Common myeloid progenitor, CD34-positive (primary cell): ENCODE data around the gene ANKRD6.
A peak's percentile ranks its signal among the peaks of the same experiment; 100 is the strongest.

Source experiments
- CTCF ChIA-PET: fragments of 350-600 bp; sonication (Branson Sonifier 250); formaldehyde crosslinking; loops from one replicate; lab custom pipeline; 2021; ENCODE audit warnings: antibody characterized with exemption; lab: Charles Lee
- POLR2A ChIA-PET: fragments of 350-600 bp; sonication (Branson Sonifier 250); formaldehyde crosslinking; loops from one replicate; lab custom pipeline; 2021; ENCODE audit warnings: antibody characterized with exemption; lab: Charles Lee
- DNase-seq, 3 donors: peaks; one replicate each; pipeline versions ENCODE4 v3.0.0 to v3.0.0-alpha.2; 2013
- H3K27ac ChIP-seq, 2 experiments: 1 replicate in 1 of 2; 2 replicates in 1 of 2; pipeline ENCODE4 v1.7.0; 2013; ENCODE audit warnings: inconsistent platforms in 2 of 2, low read length in 2 of 2, mild to moderate bottlenecking in 2 of 2, low read depth in 1 of 2, moderate library complexity in 1 of 2; ENCODE audit not compliant: severe bottlenecking in 2 of 2, insufficient read depth in 1 of 2, poor library complexity in 1 of 2
- H3K27me3 ChIP-seq, 5 experiments: replicated peaks in 2 of 5; 1 replicate in 3 of 5; 2 replicates in 2 of 5; pipeline versions ENCODE4 v1.6.1 to v1.7.0; 2013; ENCODE audit warnings: low read length in 4 of 5, mild to moderate bottlenecking in 2 of 5, moderate library complexity in 2 of 5, inconsistent platforms in 1 of 5; ENCODE audit not compliant: insufficient read depth in 5 of 5, control insufficient read depth in 4 of 5
- H3K36me3 ChIP-seq, 4 experiments: 1 replicate in 2 of 4; 2 replicates in 2 of 4; pipeline versions ENCODE4 v1.6.1 to v1.7.0; 2013; ENCODE audit warnings: low read length in 3 of 4, control low read depth in 1 of 4, mild to moderate bottlenecking in 1 of 4; ENCODE audit not compliant: control insufficient read depth in 4 of 4, insufficient read depth in 4 of 4
- H3K4me1 ChIP-seq, 4 experiments: 1 replicate in 3 of 4; 2 replicates in 1 of 4; pipeline versions ENCODE4 v1.6.1 to v1.7.1; 2013; ENCODE audit warnings: low read length in 3 of 4, mild to moderate bottlenecking in 3 of 4, control low read depth in 1 of 4, inconsistent platforms in 1 of 4, moderate library complexity in 1 of 4; ENCODE audit not compliant: control insufficient read depth in 4 of 4, insufficient read depth in 4 of 4; ENCODE audit errors: control extremely low read depth in 1 of 4
- H3K4me3 ChIP-seq, 7 experiments: 1 replicate in 4 of 7; 2 replicates in 3 of 7; pipeline versions ENCODE4 v1.5.1 to v1.7.0; 2013; ENCODE audit warnings: mild to moderate bottlenecking in 7 of 7, low read length in 6 of 7, moderate library complexity in 6 of 7, inconsistent platforms in 2 of 7, low read depth in 2 of 7, control low read depth in 1 of 7; ENCODE audit not compliant: insufficient read depth in 4 of 7, control insufficient read depth in 1 of 7; ENCODE audit errors: extremely low read depth in 1 of 7
- H3K9me3 ChIP-seq, 5 experiments: 1 replicate in 4 of 5; 2 replicates in 1 of 5; pipeline versions ENCODE4 v1.6.1 to v1.7.1; 2013; ENCODE audit warnings: low read length in 4 of 5, mild to moderate bottlenecking in 2 of 5, inconsistent platforms in 1 of 5, low read depth in 1 of 5, moderate library complexity in 1 of 5; ENCODE audit not compliant: control insufficient read depth in 4 of 5, insufficient read depth in 2 of 5; ENCODE audit errors: control extremely low read depth in 1 of 5
- WGBS: methylation state at CpG from one replicate; pipeline ENCODE4 v1.1.5; 2013; ENCODE audit not compliant: insufficient coverage; 5-methylcytosine and 5-hydroxymethylcytosine counted together

Gene ANKRD6

DNA sequence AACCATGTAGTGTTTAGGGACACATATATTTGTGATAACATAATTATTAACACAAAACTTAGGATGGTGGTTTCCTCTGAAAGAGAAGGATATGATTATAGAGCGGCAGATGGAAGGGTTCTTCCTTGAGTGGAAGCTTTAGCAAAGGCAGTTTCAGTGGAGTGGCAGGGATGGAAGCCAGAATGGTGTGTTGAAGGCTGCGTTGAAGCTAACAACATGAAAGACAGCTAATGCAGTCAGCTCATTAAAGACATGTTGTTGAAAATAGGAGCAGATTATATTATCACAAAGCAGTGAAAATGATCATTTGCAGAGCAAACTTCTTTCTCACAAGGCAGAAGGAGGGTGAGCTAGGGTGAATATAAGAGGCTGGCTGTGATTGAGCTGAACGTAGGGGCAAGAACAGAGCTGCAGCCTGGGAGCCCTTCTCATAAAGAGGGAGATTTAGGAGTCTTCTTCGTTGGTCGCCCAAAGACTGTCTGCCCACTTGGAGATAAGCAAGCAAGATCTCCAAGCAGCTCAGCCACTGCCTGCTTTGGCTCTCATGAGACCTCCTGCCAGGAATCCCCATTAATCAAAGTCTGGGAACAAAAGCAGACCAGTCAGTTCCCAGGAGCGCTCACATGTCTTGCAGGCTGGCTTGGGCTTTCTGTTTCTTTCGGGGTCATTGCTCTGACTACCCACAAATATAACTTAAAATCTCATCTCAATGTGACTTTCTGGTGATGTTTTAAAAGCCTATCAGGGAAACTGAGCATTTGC is 2.6 kb upstream of the ANKRD6 start:
- Histone ChIP-seq H3K9me3 (no peaks in the 10 kb centered on the region), H3K27me3 (no peaks in the 10 kb centered on the region), H3K27ac (no peak overlapping the region), H3K36me3 (no peaks in the 10 kb centered on the region), H3K4me1 (peaks cover 0 to 16% (median 14%) of the 10 kb centered on the region in 4 experiments), H3K4me3 (no peak overlapping the region)
- no peak for DNase-seq
- WGBS: 92% methylated on average over 6 of the region's 7 CpGs
- ChIA-PET POLR2A (no interaction called here), CTCF (interaction anchor here (1.0 to 5.4 kb wide), 9 partner anchors 16 to 187 kb away, joined by 3 to 58 read pairs (median 9); partner anchors contain the start of gene RRAGD)

DNA sequence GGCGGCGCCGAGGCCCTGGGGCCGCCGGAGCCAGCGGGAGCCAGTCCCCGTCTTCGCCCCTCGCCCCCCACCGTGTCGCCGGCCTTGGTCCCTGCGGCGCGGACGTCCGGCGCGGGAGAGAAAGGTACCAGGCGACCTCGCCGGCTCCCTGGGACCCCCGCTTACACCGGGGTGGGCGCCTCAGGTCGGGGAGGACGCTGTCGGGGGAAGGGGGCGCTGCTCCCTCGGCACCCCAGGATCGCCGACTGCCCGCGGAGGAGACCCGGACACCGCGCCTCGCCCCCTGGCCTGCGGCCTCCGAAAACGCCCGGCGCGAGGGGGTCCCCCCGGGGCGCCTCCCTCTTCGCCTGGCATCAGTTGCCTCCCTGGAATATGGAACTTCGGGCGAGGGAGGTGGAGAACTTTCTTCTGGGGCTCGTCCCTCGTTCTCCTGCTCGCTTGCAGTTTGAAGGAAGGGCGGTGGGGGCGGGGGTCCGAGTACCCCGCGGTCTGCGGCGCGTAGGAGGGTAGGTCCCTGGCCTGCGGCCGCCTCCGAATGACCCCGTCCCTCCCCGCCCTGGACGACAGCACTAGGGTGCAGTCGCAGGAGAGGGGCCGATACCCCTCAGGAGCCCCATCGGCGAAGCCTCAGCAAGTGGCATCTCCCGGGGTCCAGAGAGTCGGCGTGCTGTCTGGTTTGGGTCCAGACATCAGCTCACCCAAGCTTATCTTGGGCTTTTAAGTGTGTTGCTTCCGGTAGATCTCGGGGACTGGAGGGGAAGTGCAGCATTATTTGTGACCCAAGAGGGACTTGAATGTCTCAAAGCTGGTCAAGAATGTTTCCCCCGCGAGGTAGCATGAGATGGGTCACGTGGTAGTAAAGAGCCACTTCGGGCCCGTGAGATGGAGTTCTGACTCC is 549 bp downstream of the ANKRD6 start:
- ChIA-PET CTCF (interaction anchor here (0.6 to 5.4 kb wide), 22 partner anchors 10 to 254 kb away, joined by 3 to 53 read pairs (median 4); partner anchors contain the start of gene RRAGD), POLR2A (interaction anchor here (1.6 kb wide), 1 partner anchor 22 kb away, joined by 4 read pairs; the partner anchor contains the start of gene RRAGD)
- Histone ChIP-seq H3K27ac (no peak overlapping the region), H3K36me3 (no peaks in the 10 kb centered on the region), H3K9me3 (no peaks in the 10 kb centered on the region), H3K27me3 (no peaks in the 10 kb centered on the region), H3K4me3 (peak overlapping the region; percentile 63 to 83 (median 73)), H3K4me1 (peaks cover 0 to 23% (median 14%) of the 10 kb centered on the region in 4 experiments)
- peak in 2 of 3 donors; percentile 55 to 65 for DNase-seq
- WGBS: under 1% methylated on average over 65 of the region's 80 CpGs

- Histone ChIP-seq H3K9me3 (no peaks in the 10 kb centered on the region), H3K27me3 (no peaks in the 10 kb centered on the region), H3K27ac (no peak overlapping the region), H3K4me1 (peaks cover 0 to 23% (median 14%) of the 10 kb centered on the region in 4 experiments), H3K36me3 (no peaks in the 10 kb centered on the region), H3K4me3 (peak overlapping the region in 5 of 7 experiments; percentile 63 to 83 (median 76))
- ChIA-PET CTCF (interaction anchor here (0.6 to 1.8 kb wide), 11 partner anchors 9 to 177 kb away, joined by 3 to 6 read pairs (median 4); no protein-coding TSS in a partner anchor), POLR2A (no interaction called here)
- 70% methylated on average over 2 of the region's 3 CpGs for WGBS
- DNase-seq: no peak
These were observed 1.2 kb downstream of the ANKRD6 start for GRCh38 chr6:89434150-89434499.

DNA sequence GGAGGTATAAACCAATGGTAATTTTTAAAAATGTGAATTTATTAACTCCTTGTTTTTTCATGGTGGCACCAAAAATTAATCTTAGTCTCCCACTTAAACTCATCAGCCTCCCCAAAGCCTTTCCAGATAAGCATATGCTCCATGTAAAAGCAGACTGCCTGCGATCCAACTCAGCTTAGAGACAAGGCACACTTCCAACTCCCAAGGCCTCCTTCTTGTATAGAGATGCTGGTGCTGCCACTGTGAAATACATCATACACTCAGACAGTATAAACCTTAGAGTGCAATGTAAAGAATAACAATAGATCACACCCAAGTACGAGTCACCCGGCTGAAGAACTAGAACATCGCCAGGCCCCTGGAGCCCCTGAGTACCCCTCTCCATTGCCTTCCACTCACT is 2.0 kb downstream of the ANKRD6 start:
- Histone ChIP-seq H3K27ac (no peak overlapping the region), H3K4me1 (peaks cover 0 to 23% (median 14%) of the 10 kb centered on the region in 4 experiments), H3K4me3 (no peak overlapping the region), H3K36me3 (no peaks in the 10 kb centered on the region), H3K27me3 (no peaks in the 10 kb centered on the region), H3K9me3 (no peaks in the 10 kb centered on the region)
- ChIA-PET CTCF (interaction anchor here (0.6 to 1.8 kb wide), 7 partner anchors 10 to 401 kb away, joined by 3 to 6 read pairs (median 3); no protein-coding TSS in a partner anchor), POLR2A (no interaction called here)
- no peak for DNase-seq
- WGBS: 96% methylated on average over 3 of the region's 4 CpGs

GRCh38 chr6:89436226-89436625 is 3.3 kb downstream of the ANKRD6 start:
- no peak overlapping the region for H3K4me3 ChIP-seq
- CTCF ChIA-PET: interaction anchor here (1.2 to 2.3 kb wide), 5 partner anchors 26 to 173 kb away, joined by 3 to 14 read pairs (median 6); no protein-coding TSS in a partner anchor
- no CpG with 5 or more reads among the region's 2 CpGs for WGBS
- peaks cover 0 to 2% (median 0%) of the 10 kb centered on the region in 4 experiments for H3K36me3 ChIP-seq
- no peaks in the 10 kb centered on the region for H3K27me3 ChIP-seq
- H3K9me3 ChIP-seq: peaks cover 0 to 4% (median 2%) of the 10 kb centered on the region in 5 experiments
- POLR2A ChIA-PET: no interaction called here
- H3K4me1 ChIP-seq: peaks cover 0 to 23% (median 14%) of the 10 kb centered on the region in 4 experiments
- no peak for DNase-seq
- no peak overlapping the region for H3K27ac ChIP-seq

- Histone ChIP-seq H3K27ac (no peak overlapping the region), H3K4me1 (peaks cover 0 to 17% (median 8%) of the 10 kb centered on the region in 4 experiments), H3K9me3 (peaks cover 0 to 4% (median 2%) of the 10 kb centered on the region in 5 experiments), H3K27me3 (no peaks in the 10 kb centered on the region), H3K4me3 (no peak overlapping the region), H3K36me3 (peaks cover 0 to 2% (median 0%) of the 10 kb centered on the region in 4 experiments)
- 80% methylated on average over 1 of the region's 1 CpG for WGBS
- POLR2A ChIA-PET: no interaction called here
- peak in 1 of 3 donors; percentile 10 for DNase-seq
- CTCF ChIA-PET: interaction anchor here (0.8 to 2.3 kb wide), 6 partner anchors 9 to 179 kb away, joined by 3 to 14 read pairs (median 4); no protein-coding TSS in a partner anchor
These were observed 5.3 kb downstream of the ANKRD6 start for GRCh38 chr6:89438248-89438647.
